GM18511 (cell line): ENCODE results near the gene SYVN1.

ENCODE experiments used
- ATAC-seq: cut with Tn5 transposase; IDR thresholded peaks from one replicate; pipeline ENCODE4 v1.9.1; 2021; ENCODE audit warnings: mild to moderate bottlenecking, moderate library complexity; ENCODE audit not compliant: unreplicated experiment

The SYVN1 gene

GRCh38 chr11:65090628-65091027, 43.7 kb downstream of the SYVN1 start:
- ATAC-seq: no peak

GRCh38 chr11:65089621-65090020, 44.7 kb downstream of the SYVN1 start:
- ATAC-seq: no peak

GRCh38 chr11:65087827-65088226, 46.5 kb downstream of the SYVN1 start:
- no peak for ATAC-seq

- no peak for ATAC-seq
Observed at GRCh38 chr11:65087216-65087615, 47.1 kb downstream of the SYVN1 start.

- ATAC-seq: no peak
Observed at GRCh38 chr11:65086809-65087208, 47.5 kb downstream of the SYVN1 start.

- no peak for ATAC-seq
Observed at GRCh38 chr11:65085446-65085845, 48.9 kb downstream of the SYVN1 start.

GRCh38 chr11:65084598-65085375, 49.5 kb downstream of the SYVN1 start:
- no peak for ATAC-seq

GRCh38 chr11:65083834-65084597, 50.3 kb downstream of the SYVN1 start, which contains the start of the genes CDCA5 and ZFPL1:
Gene CDCA5 (minus strand): TSS chr11:65084040. CDS start chr11:65083978, 62 bp downstream.
Gene ZFPL1 (plus strand): TSS chr11:65084222. CDS start chr11:65084699, 477 bp downstream.
- peak; percentile 80 for ATAC-seq

GRCh38 chr11:65083134-65083833, 51.0 kb downstream of the SYVN1 start:
- ATAC-seq: peak; percentile 14

- ATAC-seq: no peak
Observed at GRCh38 chr11:65078786-65079342, 55.5 kb downstream of the SYVN1 start.

- ATAC-seq: no peak
Observed at GRCh38 chr11:65078151-65078550, 56.2 kb downstream of the SYVN1 start.

- ATAC-seq: no peak
Observed at GRCh38 chr11:65077451-65077850, 56.9 kb downstream of the SYVN1 start.
